B cell (primary cell): Measurements from ENCODE around the gene TCF7L1. TPM values are rescaled to one million over a fixed set of nuclear protein-coding genes. Genes with fewer than 3 reads are reported as not detected.
A peak's percentile ranks its signal among the peaks of the same experiment; 100 is the strongest.

Experiments used
- ATAC-seq: fragments of 200-7000 bp; cut with Tn5 transposase; one replicate; pipeline ENCODE4 v1.10.0; 2021; ENCODE audit warnings: low read depth, mild to moderate bottlenecking, moderate number of reproducible peaks, moderate library complexity
- CTCF ChIA-PET: fragments of 350-600 bp; sonication (Branson Sonifier 250); formaldehyde crosslinking; loops from one replicate; lab custom pipeline; 2021; ENCODE audit warnings: antibody characterized with exemption, inconsistent platforms; lab: Charles Lee
- POLR2A ChIA-PET: fragments of 350-600 bp; sonication (Branson Sonifier 250); formaldehyde crosslinking; loops from one replicate; lab custom pipeline; 2021; ENCODE audit warnings: antibody characterized with exemption; lab: Charles Lee
- DNase-seq: peaks from one replicate; pipeline ENCODE4 v3.0.0; 2013
- H2AFZ ChIP-seq: 2 replicates; pipeline ENCODE4 v1.6.1; 2012; ENCODE audit warnings: mild to moderate bottlenecking, low read depth, low read length; ENCODE audit not compliant: insufficient read depth, poor library complexity, severe bottlenecking
- H3K27ac ChIP-seq, 2 donors: 1 replicate in 1 of 2; 2 replicates in 1 of 2; pipeline ENCODE4 v1.5.1; 2012 to 2013; ENCODE audit warnings: low read length in 2 of 2, mild to moderate bottlenecking in 2 of 2, moderate library complexity in 1 of 2
- H3K27me3 ChIP-seq, 4 experiments: fragments of 200-600 bp in 1 of 4; sonication (generic) in 1 of 4; replicated peaks in 1 of 4; 1 replicate in 2 of 4; 2 replicates in 2 of 4; pipeline versions ENCODE4 v1.6.1 to v1.7.0; 2013 to 2016; ENCODE audit warnings: low read length in 3 of 4, mild to moderate bottlenecking in 2 of 4, mixed read lengths in 1 of 4, moderate library complexity in 1 of 4; ENCODE audit not compliant: insufficient read depth in 4 of 4, control insufficient read depth in 3 of 4; ENCODE audit errors: control extremely low read depth in 1 of 4
- H3K36me3 ChIP-seq, 2 experiments: replicated peaks in 1 of 2; 1 replicate in 1 of 2; 2 replicates in 1 of 2; pipeline versions ENCODE4 v1.6.1 to v1.7.1; 2013; ENCODE audit warnings: low read length in 1 of 2; ENCODE audit not compliant: insufficient read depth in 2 of 2, control insufficient read depth in 1 of 2; ENCODE audit errors: control extremely low read depth in 1 of 2, extremely low read depth in 1 of 2
- H3K4me1 ChIP-seq, 2 donors: fragments of 200-600 bp in 1 of 2; sonication (generic) in 1 of 2; 1 replicate in 1 of 2; 2 replicates in 1 of 2; pipeline versions ENCODE4 v1.5.1 to v1.6.1; 2013 to 2017; ENCODE audit warnings: low read length in 2 of 2; ENCODE audit not compliant: control insufficient read depth in 2 of 2, insufficient read depth in 2 of 2
- H3K4me2 ChIP-seq: replicated peaks from 2 replicates; pipeline ENCODE3; 2012; ENCODE audit warnings: mild to moderate bottlenecking, low read depth, low read length; ENCODE audit not compliant: poor library complexity, severe bottlenecking
- H3K4me3 ChIP-seq, 5 experiments: fragments of 200-600 bp in 1 of 5; sonication (generic) in 1 of 5; 1 replicate in 3 of 5; 2 replicates in 2 of 5; pipeline versions ENCODE4 v1.5.1 to v1.7.0; 2011 to 2016; ENCODE audit warnings: low read length in 4 of 5, mild to moderate bottlenecking in 4 of 5, low read depth in 2 of 5, control low read depth in 1 of 5, moderate library complexity in 1 of 5; ENCODE audit not compliant: insufficient read depth in 1 of 5; ENCODE audit errors: control extremely low read depth in 1 of 5, extremely low read depth in 1 of 5
- H3K79me2 ChIP-seq: fragments of 200-600 bp; sonication (generic); one replicate; pipeline ENCODE4 v1.6.0; 2016; ENCODE audit warnings: low read length; ENCODE audit not compliant: control insufficient read depth, insufficient read depth
- H3K9ac ChIP-seq: fragments of 200-600 bp; sonication (generic); 2 replicates; pipeline ENCODE4 v1.6.1; 2017; ENCODE audit warnings: mild to moderate bottlenecking, low read length, moderate library complexity
- H3K9me3 ChIP-seq, 3 donors: one replicate each; pipeline versions ENCODE4 v1.6.1 to v1.7.1; 2013; ENCODE audit warnings: low read length in 2 of 3; ENCODE audit not compliant: control insufficient read depth in 2 of 3, insufficient read depth in 1 of 3; ENCODE audit errors: control extremely low read depth in 1 of 3
- H4K20me1 ChIP-seq: 2 replicates; pipeline ENCODE4 v1.6.0; 2012; ENCODE audit warnings: mild to moderate bottlenecking, low read length; ENCODE audit not compliant: insufficient read depth, control insufficient read depth, poor library complexity, severe bottlenecking
- H3K27ac Mint-ChIP-seq: one replicate; pipeline ENCODE4 v1.8.0; 2021; ENCODE audit warnings: mixed read lengths
- H3K27me3 Mint-ChIP-seq: one replicate; pipeline ENCODE4 v1.8.0; 2021; ENCODE audit warnings: mixed read lengths
- H3K4me1 Mint-ChIP-seq: one replicate; pipeline ENCODE4 v1.8.0; 2021; ENCODE audit warnings: mixed read lengths
- H3K4me3 Mint-ChIP-seq: one replicate; pipeline ENCODE4 v1.8.0; 2021; ENCODE audit warnings: mixed read lengths
- H3K9me3 Mint-ChIP-seq: one replicate; pipeline ENCODE4 v1.8.0; 2022; ENCODE audit warnings: mixed read lengths; ENCODE audit not compliant: insufficient read depth
- CTCF ChIP-seq: fragments of 200-600 bp; IDR thresholded peaks from one replicate; pipeline ENCODE4 v1.8.0; 2022; ENCODE audit warnings: antibody characterized with exemption, mild to moderate bottlenecking
- EZH2 ChIP-seq: IDR thresholded peaks from 2 replicates; pipeline ENCODE4 v1.6.1; 2012; ENCODE audit warnings: borderline replicate concordance, low read depth, mild to moderate bottlenecking, moderate library complexity, low read length; ENCODE audit not compliant: insufficient read depth, poor library complexity, severe bottlenecking
- WGBS: methylation state at CpG from one replicate; pipeline ENCODE4 v1.1.5; 2013; ENCODE audit warnings: missing lambda C conversion rate; ENCODE audit not compliant: insufficient coverage; 5-methylcytosine and 5-hydroxymethylcytosine counted together
- intact Hi-C: fragments of 100-400 bp; cut with micrococcal nuclease; formaldehyde crosslinking; loops from one replicate; pipeline ENCODE4 v1.10.0; 2022
- polyA plus RNA-seq: library from polyadenylated mRNA; depleted of rRNA; stranded (reverse); fragments of >200 nt; gene quantifications from 2 replicates; pipeline ENCODE4 v1.2.3, GENCODE V29; 2012
- total RNA-seq, 2 donors: library from RNA; stranded (reverse); fragments of 120-200 nt in 1 of 2; gene quantifications; 1 replicate in 1 of 2; 2 replicates in 1 of 2; pipeline versions ENCODE4 v1.2.3 to v1.2.4, GENCODE V29; 2013 to 2022

TCF7L1 gene
- total and polyA plus RNA-seq, 2 donors (not counting 1 experiment from before 2014, with no cell fraction given) = 0.67 to 0.81 TPM

GRCh38 chr2:85309699-85310321 is 176.6 kb downstream of the TCF7L1 start:
- TF ChIP-seq EZH2 = no peak
- no peak for TF ChIP-seq CTCF

GRCh38 chr2:85310330-85310729 is 177.1 kb downstream of the TCF7L1 start:
- peaks cover 31% of the 10 kb centered on the region for H3K4me1 Mint-ChIP-seq
- ATAC-seq = no peak
- Histone ChIP-seq H3K27ac (peak overlapping the region in 1 of 2 donors; percentile 63), H3K36me3 (peaks cover 0 to 17% of the 10 kb centered on the region in 2 experiments), H3K9ac (no peak overlapping the region), H3K27me3 (no peaks in the 10 kb centered on the region), H3K4me1 (peaks cover 21 to 25% of the 10 kb centered on the region in 2 donors), H4K20me1 (no peaks in the 10 kb centered on the region), H3K4me3 (no peak overlapping the region), H2AFZ (no peak overlapping the region), H3K9me3 (no peaks in the 10 kb centered on the region), H3K79me2 (no peaks in the 10 kb centered on the region), H3K4me2 (peak overlapping the region; percentile 64)
- H3K4me3 Mint-ChIP-seq = peak overlapping the region; percentile 64
- ChIA-PET CTCF (interaction anchor here (1.1 to 1.5 kb wide), 2 partner anchors 10 to 12 kb away, joined by 6 to 17 read pairs; no protein-coding TSS in a partner anchor), POLR2A (interaction anchor here (1.0 to 1.5 kb wide), 2 partner anchors 10 to 14 kb away, joined by 3 to 4 read pairs; no protein-coding TSS in a partner anchor)
- H3K27ac Mint-ChIP-seq = peak overlapping the region; percentile 37
- intact Hi-C loops = no loop called here
- H3K9me3 Mint-ChIP-seq = no peaks in the 10 kb centered on the region
- WGBS = 57% methylated on average over 2 of the region's 3 CpGs
- no peak for DNase-seq
- TF ChIP-seq EZH2 (no peak), CTCF (no peak)
- H3K27me3 Mint-ChIP-seq = peaks cover 2% of the 10 kb centered on the region

More at GRCh38 chr2:85309699-85310321, 176.6 kb downstream of the TCF7L1 start:
- H3K36me3 ChIP-seq = peaks cover 0 to 12% of the 10 kb centered on the region in 2 experiments
- no peaks in the 10 kb centered on the region for H3K27me3 ChIP-seq
- peak overlapping the region in 1 of 2 donors; percentile 63 for H3K27ac ChIP-seq
- peak overlapping the region; percentile 37 for H3K27ac Mint-ChIP-seq
- ChIA-PET POLR2A (interaction anchor here (0.8 to 1.5 kb wide), 3 partner anchors 10 to 83 kb away, joined by 3 to 4 read pairs (median 3); partner anchors contain the start of gene TGOLN2), CTCF (interaction anchor here (1.0 to 1.8 kb wide), 4 partner anchors 9 to 15 kb away, joined by 4 to 17 read pairs (median 8); no protein-coding TSS in a partner anchor)
- no peaks in the 10 kb centered on the region for H3K79me2 ChIP-seq
- peaks cover 21 to 25% of the 10 kb centered on the region in 2 donors for H3K4me1 ChIP-seq
- WGBS = 55% methylated on average over 14 of the region's 19 CpGs
- no peaks in the 10 kb centered on the region for H4K20me1 ChIP-seq
- peak overlapping the region; percentile 64 for H3K4me2 ChIP-seq
- peak overlapping the region; percentile 66 for H2AFZ ChIP-seq
- H3K4me1 Mint-ChIP-seq = peaks cover 31% of the 10 kb centered on the region
- H3K9me3 Mint-ChIP-seq = no peaks in the 10 kb centered on the region
- intact Hi-C loops = no loop called here
- H3K27me3 Mint-ChIP-seq = peaks cover 4% of the 10 kb centered on the region
- H3K4me3 Mint-ChIP-seq = peak overlapping the region; percentile 64
- ATAC-seq (peak; percentile 41), DNase-seq (no peak)
- H3K9me3 ChIP-seq = no peaks in the 10 kb centered on the region
- H3K9ac ChIP-seq = peak overlapping the region; percentile 45
- peak overlapping the region in 3 of 5 experiments; percentile 15 to 30 (median 29) for H3K4me3 ChIP-seq
